NCI-H1105 (cell line): ENCODE results near the gene PGF.
"Not testable (repeated sequence)": the region's sequence is repeated elsewhere in the genome, so short reads cannot be mapped to it uniquely, and the experiment has no call there.

Experiments used
- DNase-seq: peaks from one replicate; lab custom pipeline; 2025; lab: John Stamatoyannopoulos, UW

PGF gene

GRCh38 chr14:74955229-74956026, at the start of gene PGF:
PGF (minus strand) TSS chr14:74955597; CDS start chr14:74955242, 355 bp downstream.
- peak; percentile 41 for DNase-seq

GRCh38 chr14:75003250-75004027, 48.0 kb upstream of the PGF start:
- no peak for DNase-seq

GRCh38 chr14:75002392-75003249, 47.2 kb upstream of the PGF start, which contains the start of gene EIF2B2:
EIF2B2 (plus strand) TSS chr14:75002921; CDS start chr14:75002991, 70 bp downstream.
- DNase-seq = peak; percentile 97

- no peak for DNase-seq
These were observed 46.5 kb upstream of the PGF start for GRCh38 chr14:75001899-75002298.

GRCh38 chr14:75001261-75001660, 45.9 kb upstream of the PGF start:
- no peak for DNase-seq

- not testable (repeated sequence) for DNase-seq
These were observed 40.4 kb upstream of the PGF start for GRCh38 chr14:74995781-74996180.

- DNase-seq = not testable (repeated sequence)
These were observed 38.8 kb upstream of the PGF start for GRCh38 chr14:74994182-74994581.

- DNase-seq = no peak
These were observed 33.6 kb upstream of the PGF start for GRCh38 chr14:74988993-74989392.

- DNase-seq = no peak
These were observed 32.7 kb upstream of the PGF start for GRCh38 chr14:74988131-74988530.

GRCh38 chr14:74985806-74986205, 30.4 kb upstream of the PGF start:
- DNase-seq = no peak

GRCh38 chr14:74985028-74985310, 29.6 kb upstream of the PGF start:
- no peak for DNase-seq

- DNase-seq = no peak
These were observed 29.0 kb upstream of the PGF start for GRCh38 chr14:74984236-74985027.

- DNase-seq = no peak
These were observed 27.9 kb upstream of the PGF start for GRCh38 chr14:74983343-74983742.

GRCh38 chr14:74982661-74983060, 27.3 kb upstream of the PGF start:
- no peak for DNase-seq

- DNase-seq = no peak
These were observed 26.4 kb upstream of the PGF start for GRCh38 chr14:74981833-74982232.

- no peak for DNase-seq
These were observed 26.0 kb upstream of the PGF start for GRCh38 chr14:74981462-74981782.

- DNase-seq = no peak
These were observed 25.5 kb upstream of the PGF start for GRCh38 chr14:74980731-74981461.

- no peak for DNase-seq
These were observed 25.0 kb upstream of the PGF start for GRCh38 chr14:74980398-74980730.

- DNase-seq = no peak
These were observed 24.3 kb upstream of the PGF start for GRCh38 chr14:74979442-74980397.

GRCh38 chr14:74979029-74979428, 23.6 kb upstream of the PGF start:
- no peak for DNase-seq
